OCI-LY3 (cell line): ENCODE results near the gene SLC1A5.
A peak's percentile ranks its signal among the peaks of the same experiment; 100 is the strongest.

Experiments
- H2AFZ ChIP-seq: fragments of 200-600, 300-600 bp; shearing (Covaris generic); 2 replicates; pipeline ENCODE4 v1.6.0; 2014; ENCODE audit warnings: antibody characterized with exemption, low read depth, low read length
- H3K27ac ChIP-seq: fragments of 200-600, 300-600 bp; sonication (generic); 2 replicates; pipeline ENCODE4 v1.5.1; 2014; ENCODE audit warnings: mild to moderate bottlenecking, low read length, moderate library complexity, mixed read lengths
- H3K27me3 ChIP-seq: fragments of 200-600, 300-600 bp; sonication (generic); 2 replicates; pipeline ENCODE4 v1.6.1; 2014; ENCODE audit warnings: low read depth, low read length, mixed read lengths
- H3K36me3 ChIP-seq: fragments of 200-600, 300-600 bp; sonication (generic); replicated peaks from 2 replicates; pipeline ENCODE3; 2014; ENCODE audit warnings: low read depth, low read length, mixed read lengths
- H3K4me1 ChIP-seq: fragments of 300-600, 200-600 bp; sonication (generic); 2 replicates; pipeline ENCODE4 v1.6.1; 2014; ENCODE audit warnings: low read length, mixed read lengths
- H3K4me2 ChIP-seq: fragments of 200-600, 300-600 bp; sonication (generic); 2 replicates; pipeline ENCODE4 v1.6.1; 2014; ENCODE audit warnings: low read length, mixed read lengths
- H3K4me3 ChIP-seq: fragments of 300-600, 200-600 bp; sonication (generic); 2 replicates; pipeline ENCODE4 v1.5.1; 2014; ENCODE audit warnings: antibody characterized with exemption, mild to moderate bottlenecking, low read length, moderate library complexity
- H3K79me2 ChIP-seq: fragments of 300-600, 200-600 bp; shearing (Covaris generic); 2 replicates; pipeline ENCODE4 v1.6.1; 2014; ENCODE audit warnings: mild to moderate bottlenecking, low read length, mixed read lengths
- H3K9ac ChIP-seq: fragments of 300-600, 200-600 bp; shearing (Covaris generic); 2 replicates; pipeline ENCODE4 v1.6.0; 2014; ENCODE audit warnings: mild to moderate bottlenecking, low read length, moderate library complexity
- H3K9me3 ChIP-seq: fragments of 200-600, 300-600 bp; shearing (Covaris generic); 2 replicates; pipeline ENCODE4 v1.6.1; 2014; ENCODE audit warnings: low read length, mixed read lengths; ENCODE audit not compliant: insufficient read depth
- H4K20me1 ChIP-seq: fragments of 200-600, 300-600 bp; sonication (generic); 2 replicates; pipeline ENCODE4 v1.6.1; 2016; ENCODE audit warnings: low read length, mixed read lengths; ENCODE audit not compliant: insufficient read depth
- EZH2phosphoT487 ChIP-seq: fragments of 200-600 bp; shearing (Covaris generic); IDR thresholded peaks from 2 replicates; pipeline ENCODE4 v1.6.1; 2018; ENCODE audit warnings: antibody characterized with exemption, mixed run types, low read depth
- TF ChIP-seq, protein P1 (sequence below): fragments of 200-600, 300-600 bp; sonication (generic); IDR thresholded peaks from 2 replicates; pipeline ENCODE4 v1.5.1; 2014; ENCODE audit warnings: antibody characterized with exemption, low read length, low read depth

The SLC1A5 gene

DNA sequence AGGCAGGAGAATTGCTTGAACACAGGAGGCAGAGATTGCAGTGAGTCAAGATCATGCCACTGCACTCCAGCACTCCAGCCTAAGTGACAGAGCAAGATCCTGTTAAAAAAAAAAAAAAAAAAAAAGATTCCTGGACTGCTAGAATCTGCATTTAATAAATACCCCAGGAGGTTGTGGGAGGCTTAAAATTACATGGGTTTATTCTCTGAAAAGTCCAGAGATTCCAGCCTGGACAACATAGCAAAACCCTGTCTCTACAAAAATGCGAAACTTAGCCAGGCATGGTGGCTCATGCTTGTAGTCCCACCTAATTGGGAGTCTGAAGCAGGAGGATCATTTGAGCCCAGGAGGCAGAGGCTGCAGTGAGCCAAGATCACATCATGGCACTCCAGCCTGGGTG, 9.5 kb upstream of the SLC1A5 start:
- Histone ChIP-seq H3K27me3 (0 out of 2 replicates have a peak, but pooled peaks cover 2% of the 10 kb centered on the region), H2AFZ (no peak overlapping the region), H3K36me3 (no peaks in the 10 kb centered on the region), H3K9ac (no peak overlapping the region), H3K79me2 (no peaks in the 10 kb centered on the region), H3K4me1 (no peaks in the 10 kb centered on the region), H4K20me1 (no peaks in the 10 kb centered on the region), H3K27ac (no peak overlapping the region), H3K9me3 (no peaks in the 10 kb centered on the region), H3K4me2 (no peak overlapping the region), H3K4me3 (no peak overlapping the region)
- TF ChIP-seq EZH2phosphoT487: no peak

DNA sequence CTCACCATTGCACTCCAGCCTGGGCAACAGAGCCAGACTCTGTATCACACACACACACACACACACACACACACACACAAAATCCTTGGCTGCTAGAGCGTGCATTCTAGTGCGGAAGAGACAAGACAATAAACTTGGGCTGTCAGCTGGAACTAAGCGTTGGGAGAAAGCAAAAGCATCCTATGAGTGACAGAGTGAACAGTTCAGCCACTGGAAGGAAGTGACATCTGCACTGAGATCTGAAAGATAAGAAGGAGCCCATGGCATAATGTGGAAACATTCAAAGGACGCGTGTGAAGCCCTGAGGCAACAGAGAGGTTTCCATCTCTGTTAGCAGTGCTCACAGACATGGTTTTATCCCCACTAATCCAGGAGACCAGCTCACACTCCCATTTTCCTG, 3.5 kb upstream of the SLC1A5 start:
- Histone ChIP-seq H4K20me1 (no peaks in the 10 kb centered on the region), H3K36me3 (peaks cover 5% of the 10 kb centered on the region), H3K27me3 (peaks cover 11% of the 10 kb centered on the region; the same call in 1 of the 2 replicates), H3K9me3 (no peaks in the 10 kb centered on the region), H3K4me1 (peaks cover 6% of the 10 kb centered on the region), H3K27ac (no peak overlapping the region), H2AFZ (no peak overlapping the region), H3K79me2 (peaks cover 14% of the 10 kb centered on the region), H3K9ac (no peak overlapping the region), H3K4me3 (no peak overlapping the region), H3K4me2 (no peak overlapping the region)
- TF ChIP-seq, protein P1, sequence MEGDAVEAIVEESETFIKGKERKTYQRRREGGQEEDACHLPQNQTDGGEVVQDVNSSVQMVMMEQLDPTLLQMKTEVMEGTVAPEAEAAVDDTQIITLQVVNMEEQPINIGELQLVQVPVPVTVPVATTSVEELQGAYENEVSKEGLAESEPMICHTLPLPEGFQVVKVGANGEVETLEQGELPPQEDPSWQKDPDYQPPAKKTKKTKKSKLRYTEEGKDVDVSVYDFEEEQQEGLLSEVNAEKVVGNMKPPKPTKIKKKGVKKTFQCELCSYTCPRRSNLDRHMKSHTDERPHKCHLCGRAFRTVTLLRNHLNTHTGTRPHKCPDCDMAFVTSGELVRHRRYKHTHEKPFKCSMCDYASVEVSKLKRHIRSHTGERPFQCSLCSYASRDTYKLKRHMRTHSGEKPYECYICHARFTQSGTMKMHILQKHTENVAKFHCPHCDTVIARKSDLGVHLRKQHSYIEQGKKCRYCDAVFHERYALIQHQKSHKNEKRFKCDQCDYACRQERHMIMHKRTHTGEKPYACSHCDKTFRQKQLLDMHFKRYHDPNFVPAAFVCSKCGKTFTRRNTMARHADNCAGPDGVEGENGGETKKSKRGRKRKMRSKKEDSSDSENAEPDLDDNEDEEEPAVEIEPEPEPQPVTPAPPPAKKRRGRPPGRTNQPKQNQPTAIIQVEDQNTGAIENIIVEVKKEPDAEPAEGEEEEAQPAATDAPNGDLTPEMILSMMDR: no peak
- TF ChIP-seq EZH2phosphoT487: no peak

DNA sequence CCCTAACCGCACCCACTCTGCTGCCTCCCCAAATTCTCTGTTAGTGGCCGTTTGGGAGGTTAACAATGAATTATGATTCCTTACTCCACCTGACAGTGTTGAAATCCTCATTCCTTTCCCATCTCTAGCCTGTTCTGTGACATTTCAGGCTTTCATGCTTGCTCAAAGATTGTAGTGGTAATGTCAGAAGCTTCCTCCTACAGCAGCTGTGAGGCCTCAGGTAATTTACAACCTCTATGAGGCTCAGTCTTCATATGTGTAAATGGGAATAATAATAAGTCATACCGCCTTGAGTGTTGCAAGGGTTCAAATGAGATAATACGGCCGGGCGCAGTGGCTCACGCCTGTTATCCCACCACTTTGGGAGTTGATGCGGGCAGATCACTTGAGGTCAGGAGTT, 977 bp upstream of the SLC1A5 start:
- H3K27me3 ChIP-seq: peaks cover 9% of the 10 kb centered on the region; the same call in 1 of the 2 replicates
- no peak overlapping the region for H3K27ac ChIP-seq
- H3K9me3 ChIP-seq: no peaks in the 10 kb centered on the region
- H4K20me1 ChIP-seq: peaks cover 21% of the 10 kb centered on the region
- TF ChIP-seq EZH2phosphoT487: no peak
- TF ChIP-seq, protein P1: no peak
- no peak overlapping the region for H3K4me2 ChIP-seq
- no peak overlapping the region for H3K9ac ChIP-seq
- H3K4me3 ChIP-seq: no peak overlapping the region
- H3K36me3 ChIP-seq: peaks cover 27% of the 10 kb centered on the region
- peaks cover 40% of the 10 kb centered on the region for H3K79me2 ChIP-seq
- H3K4me1 ChIP-seq: peaks cover 17% of the 10 kb centered on the region
- H2AFZ ChIP-seq: no peak overlapping the region

DNA sequence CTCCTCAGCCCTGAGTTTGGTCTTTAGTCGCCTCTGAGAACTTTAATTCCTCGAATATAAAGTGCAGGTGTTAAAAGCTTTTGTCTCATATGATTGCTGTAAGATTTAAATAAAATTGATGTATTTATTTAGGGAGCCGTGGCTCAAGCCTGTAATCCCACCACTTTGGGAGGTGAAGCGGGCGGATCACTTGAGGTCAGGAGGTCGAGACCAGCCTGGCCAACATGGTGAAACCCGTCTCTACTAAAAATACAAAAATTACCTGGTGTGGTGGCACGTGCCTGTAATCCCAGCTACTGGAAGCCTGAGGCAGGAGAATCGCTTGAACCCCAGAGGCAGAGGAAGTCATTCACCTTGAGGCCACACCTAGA, 559 bp upstream of the SLC1A5 start:
- Histone ChIP-seq H3K9me3 (no peaks in the 10 kb centered on the region), H4K20me1 (peaks cover 25% of the 10 kb centered on the region), H3K79me2 (peaks cover 44% of the 10 kb centered on the region), H3K4me2 (peak overlapping the region; percentile 71), H3K27me3 (peaks cover 9% of the 10 kb centered on the region; the same call in 1 of the 2 replicates), H3K9ac (peak overlapping the region; percentile 43; the same call in 1 of the 2 replicates), H2AFZ (peak overlapping the region; percentile 93), H3K27ac (no peak overlapping the region), H3K4me3 (peak overlapping the region; percentile 63), H3K4me1 (peaks cover 22% of the 10 kb centered on the region), H3K36me3 (peaks cover 31% of the 10 kb centered on the region)
- TF ChIP-seq, protein P1: no peak
- TF ChIP-seq EZH2phosphoT487: no peak
